Lower lobe of right lung (tissue), 2 donors: ENCODE measurements around the gene DEPDC7. TPM values are rescaled to one million over a fixed set of nuclear protein-coding genes. Genes with fewer than 3 reads are reported as not detected.
A peak's percentile ranks its signal among the peaks of the same experiment; 100 is the strongest.

Source experiments
- ATAC-seq, 2 donors: fragments of 200-7000 bp; cut with Tn5 transposase; one replicate each; pipeline ENCODE4 v1.9.1; 2020 to 2022; ENCODE audit warnings: mild to moderate bottlenecking in 2 of 2, moderate library complexity in 2 of 2
- DNase-seq: peaks from one replicate; pipeline ENCODE4 v3.0.0-alpha.2; 2020
- H3K27ac ChIP-seq: fragments of 200-600 bp; one replicate; pipeline ENCODE4 v1.8.0; 2022
- H3K27me3 ChIP-seq: fragments of 200-600 bp; one replicate; pipeline ENCODE4 v1.8.0; 2022; ENCODE audit warnings: low read depth
- H3K36me3 ChIP-seq: fragments of 200-600 bp; one replicate; pipeline ENCODE4 v1.8.0; 2022; ENCODE audit warnings: mild to moderate bottlenecking
- H3K4me1 ChIP-seq: fragments of 200-600 bp; one replicate; pipeline ENCODE4 v1.8.0; 2022
- H3K4me3 ChIP-seq: fragments of 200-600 bp; one replicate; pipeline ENCODE4 v1.8.0; 2022; ENCODE audit warnings: mild to moderate bottlenecking
- H3K9me3 ChIP-seq: fragments of 200-600 bp; one replicate; pipeline ENCODE4 v1.8.0; 2022
- CTCF ChIP-seq: fragments of 200-600 bp; IDR thresholded peaks from one replicate; pipeline ENCODE4 v1.8.0; 2022; ENCODE audit warnings: antibody characterized with exemption, mild to moderate bottlenecking
- intact Hi-C: fragments of 100-400 bp; cut with DNase I; formaldehyde crosslinking; loops from one replicate; pipeline ENCODE4 v1.11.0; 2022
- total RNA-seq: library from RNA; stranded (reverse); fragmentation: NEBNext Ultra II Directional; extraction: Animal tissue kit (Norgen Biotek cat#: 25700); gene quantifications from one replicate; pipeline ENCODE4 v1.2.1, GENCODE V29; 2021
- donor health status: DM: no; HTN: yes; CAD: no; lungs with severe emphysema.

Gene DEPDC7
- total RNA-seq, 1 donor from 2014 or later, result 0.71 TPM

- intact Hi-C loops, result loop anchor here (5.0 kb wide), 1 partner anchor 102 kb away; no protein-coding TSS in a partner anchor
- no peaks in the 10 kb centered on the region for H3K9me3 ChIP-seq
- no peaks in the 10 kb centered on the region for H3K27me3 ChIP-seq
- peaks cover 21% of the 10 kb centered on the region for H3K4me1 ChIP-seq
- H3K36me3 ChIP-seq, result peaks cover 78% of the 10 kb centered on the region
- H3K4me3 ChIP-seq, result no peak overlapping the region
- ATAC-seq (peak; percentile 40), DNase-seq (no peak)
- H3K27ac ChIP-seq, result peak overlapping the region; percentile 5
- no peak for TF ChIP-seq CTCF
Measured at GRCh38 chr11:33064033-33064825, 48.6 kb downstream of the DEPDC7 start.

- Histone ChIP-seq H3K36me3 (peaks cover 78% of the 10 kb centered on the region), H3K27me3 (no peaks in the 10 kb centered on the region), H3K9me3 (no peaks in the 10 kb centered on the region), H3K27ac (no peak overlapping the region), H3K4me3 (no peak overlapping the region), H3K4me1 (peaks cover 21% of the 10 kb centered on the region)
- intact Hi-C loops, result loop anchor here (5.0 kb wide), 1 partner anchor 103 kb away; no protein-coding TSS in a partner anchor
- no peak for ATAC-seq
- TF ChIP-seq CTCF, result no peak
- no peak for DNase-seq
Measured at GRCh38 chr11:33064866-33065265, 49.2 kb downstream of the DEPDC7 start.

- Histone ChIP-seq H3K36me3 (peaks cover 78% of the 10 kb centered on the region), H3K4me1 (peaks cover 21% of the 10 kb centered on the region), H3K27me3 (no peaks in the 10 kb centered on the region), H3K4me3 (no peak overlapping the region), H3K9me3 (no peaks in the 10 kb centered on the region), H3K27ac (no peak overlapping the region)
- DNase-seq (peak; percentile 79), ATAC-seq (peak; percentile 89)
- intact Hi-C loops, result no loop called here
- peak; percentile 89 for TF ChIP-seq CTCF
Measured at GRCh38 chr11:33065445-33066178, 49.9 kb downstream of the DEPDC7 start.

- H3K27ac ChIP-seq, result no peak overlapping the region
- H3K27me3 ChIP-seq, result no peaks in the 10 kb centered on the region
- intact Hi-C loops, result no loop called here
- H3K4me1 ChIP-seq, result peaks cover 21% of the 10 kb centered on the region
- no peak for DNase-seq
- H3K4me3 ChIP-seq, result no peak overlapping the region
- no peak for TF ChIP-seq CTCF
- ATAC-seq, result no peak
- peaks cover 78% of the 10 kb centered on the region for H3K36me3 ChIP-seq
- no peaks in the 10 kb centered on the region for H3K9me3 ChIP-seq
Measured at GRCh38 chr11:33067294-33067693, 51.6 kb downstream of the DEPDC7 start.

- no peak overlapping the region for H3K4me3 ChIP-seq
- H3K27me3 ChIP-seq, result no peaks in the 10 kb centered on the region
- no peaks in the 10 kb centered on the region for H3K9me3 ChIP-seq
- DNase-seq (no peak), ATAC-seq (no peak)
- H3K4me1 ChIP-seq, result peaks cover 11% of the 10 kb centered on the region
- H3K27ac ChIP-seq, result no peak overlapping the region
- H3K36me3 ChIP-seq, result peaks cover 78% of the 10 kb centered on the region
- intact Hi-C loops, result no loop called here
- TF ChIP-seq CTCF, result no peak
Measured at GRCh38 chr11:33068611-33069340, 53.1 kb downstream of the DEPDC7 start.
